NOMO-1 treated with DMSO at 0.1 percent for 48 hours (cell line): ENCODE measurements around the gene C1QL1.

Source experiments
- DNase-seq: peaks from one replicate; lab custom pipeline; 2025; ENCODE audit not compliant: unreplicated experiment; lab: John Stamatoyannopoulos, UW

The C1QL1 gene

DNA sequence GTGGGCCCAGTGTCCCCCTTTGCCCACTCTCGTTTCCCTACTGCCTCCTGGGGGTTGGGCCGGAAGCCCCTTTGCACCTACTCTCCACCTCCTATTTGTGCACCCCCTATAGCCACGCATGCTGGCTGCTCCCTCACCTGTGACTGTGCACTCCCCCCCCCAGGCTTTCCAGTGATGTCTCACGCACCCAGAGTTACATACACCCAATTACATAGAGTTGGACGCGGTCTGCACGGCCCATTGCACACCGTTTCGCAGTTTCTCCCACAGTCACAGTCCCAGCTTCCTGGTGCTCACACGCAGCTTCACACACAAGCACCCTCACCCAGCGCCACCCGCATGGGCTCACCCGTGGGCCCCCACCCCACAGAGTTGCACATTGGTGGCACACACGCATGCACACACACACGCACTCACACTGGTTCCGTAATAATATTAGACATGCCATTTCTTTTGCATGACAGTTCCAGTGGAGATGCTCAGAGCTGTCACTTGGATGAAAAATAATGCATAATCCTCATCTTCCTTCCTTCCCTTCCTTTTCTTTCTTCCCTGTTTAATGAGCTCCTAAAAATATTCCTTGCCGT lies 21.5 kb upstream of the C1QL1 start:
- DNase-seq: no peak

DNA sequence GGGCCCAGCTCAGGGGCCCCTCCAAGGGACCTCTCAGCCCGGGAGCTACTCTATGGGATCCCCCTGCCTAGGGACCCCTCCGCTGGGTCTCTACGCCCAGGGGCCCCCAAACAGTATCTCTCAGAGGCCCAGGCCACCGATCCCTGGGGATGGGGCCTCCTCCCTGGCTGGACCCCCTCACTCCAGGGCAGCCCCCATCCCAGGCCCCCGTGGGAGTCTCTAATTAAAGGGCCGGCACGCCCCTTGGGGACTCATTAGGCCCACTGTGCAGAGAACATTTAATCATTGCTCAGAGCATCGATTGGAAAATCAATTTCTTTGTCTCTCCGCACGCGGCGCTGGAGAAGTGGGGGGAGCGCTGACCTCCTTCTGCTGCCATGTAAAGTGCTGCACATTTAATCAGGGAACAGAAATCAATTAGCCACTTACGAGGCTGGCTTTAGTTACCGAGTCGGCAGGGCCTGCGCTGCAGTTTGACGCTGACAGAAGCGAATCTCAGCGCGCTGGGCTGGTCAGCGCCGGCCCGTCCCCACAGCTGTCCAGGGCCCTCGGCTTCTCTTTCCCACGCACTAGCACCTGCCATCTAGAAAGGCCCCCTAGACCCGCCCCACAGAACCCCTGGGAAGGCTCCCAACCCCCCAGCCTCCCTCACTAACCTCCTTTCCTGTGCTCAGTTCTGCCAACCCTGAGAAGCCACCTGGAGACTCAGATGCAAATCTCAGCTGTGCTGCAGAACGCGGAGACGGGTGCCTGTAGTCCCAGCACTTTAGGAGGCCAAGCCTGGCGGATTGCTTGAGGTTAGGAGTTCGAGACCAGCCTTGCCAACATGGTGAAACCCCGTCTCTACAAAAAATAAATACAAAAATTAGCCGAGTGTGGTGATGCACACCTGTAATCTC lies 20.2 kb upstream of the C1QL1 start:
- DNase-seq: no peak

DNA sequence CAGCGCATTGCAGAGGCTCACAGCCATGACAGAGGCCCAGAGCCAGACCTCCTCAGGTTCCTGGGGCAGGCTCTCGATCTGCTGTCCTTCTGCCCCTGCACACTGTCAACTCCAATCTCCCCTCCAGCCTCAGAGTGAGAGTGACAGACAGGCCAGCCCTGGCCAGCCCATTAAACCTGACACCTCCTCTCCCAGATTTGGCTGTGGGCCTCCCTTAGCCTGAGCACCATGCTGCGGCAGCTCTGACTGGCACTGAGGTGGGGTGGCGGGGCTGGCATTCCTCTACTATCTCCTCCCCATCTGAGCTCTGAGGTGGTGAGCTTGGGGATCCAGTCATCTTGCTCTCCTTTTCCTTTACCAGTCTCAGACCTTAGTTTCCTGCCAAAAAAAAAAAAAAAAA lies 15.5 kb upstream of the C1QL1 start:
- no peak for DNase-seq

DNA sequence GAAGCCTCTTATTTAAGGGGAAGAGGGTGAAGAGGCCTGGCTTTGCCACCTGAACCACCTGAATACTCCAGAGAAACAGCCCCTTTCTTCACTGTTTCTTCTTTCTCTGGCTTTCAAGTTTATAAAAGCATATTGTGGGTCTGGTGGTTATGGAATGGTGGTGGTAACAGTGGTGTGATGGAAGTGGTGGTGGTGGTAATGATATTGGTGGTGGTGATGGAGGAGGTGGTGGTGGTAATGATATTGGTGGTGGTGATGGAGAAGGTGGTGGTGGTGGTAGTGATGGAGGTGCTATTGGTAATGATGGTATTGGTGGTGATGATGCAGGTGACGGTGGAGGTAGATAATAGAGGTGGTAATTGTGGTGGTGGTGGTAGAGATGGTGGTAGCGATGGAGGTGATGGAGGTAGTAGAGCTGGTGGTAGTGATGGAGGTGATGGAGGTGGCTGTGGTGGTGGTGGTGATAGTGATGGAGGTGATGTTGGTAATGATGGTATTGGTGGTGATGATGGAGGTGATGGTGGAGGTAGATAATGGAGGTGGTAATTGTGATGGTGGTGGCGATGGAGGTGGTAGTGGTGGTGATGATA lies 14.1 kb upstream of the C1QL1 start:
- DNase-seq: no peak

- DNase-seq: no peak
Measured at GRCh38 chr17:44981221-44981968, 13.3 kb upstream of the C1QL1 start.

- DNase-seq: no peak
Measured at GRCh38 chr17:44979426-44979995, 11.4 kb upstream of the C1QL1 start.

GRCh38 chr17:44978807-44979206 lies 10.7 kb upstream of the C1QL1 start:
- DNase-seq: no peak

GRCh38 chr17:44977814-44978550 lies 9.9 kb upstream of the C1QL1 start:
- DNase-seq: no peak

DNA sequence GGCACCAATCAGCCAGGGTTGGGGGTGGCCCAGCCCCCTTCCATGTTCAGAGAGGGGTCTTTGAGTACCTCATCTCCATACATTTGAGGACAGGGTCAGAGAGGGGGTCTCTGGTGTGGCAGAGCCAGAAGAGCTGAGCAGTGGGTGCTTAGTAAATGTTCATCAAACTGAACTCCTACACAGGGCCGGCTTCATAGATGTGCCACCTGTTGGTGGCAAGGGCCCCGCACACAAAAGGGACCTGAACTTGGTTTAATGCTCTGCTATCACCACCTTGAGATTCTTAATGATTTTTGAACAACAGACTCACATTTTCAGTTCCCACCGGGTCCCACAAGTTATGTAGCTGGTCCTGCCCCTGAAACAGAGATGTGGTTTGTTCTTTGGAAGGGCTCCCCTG lies 9.0 kb upstream of the C1QL1 start:
- DNase-seq: no peak

- DNase-seq: no peak
Measured at GRCh38 chr17:44976206-44976605, 8.1 kb upstream of the C1QL1 start.

DNA sequence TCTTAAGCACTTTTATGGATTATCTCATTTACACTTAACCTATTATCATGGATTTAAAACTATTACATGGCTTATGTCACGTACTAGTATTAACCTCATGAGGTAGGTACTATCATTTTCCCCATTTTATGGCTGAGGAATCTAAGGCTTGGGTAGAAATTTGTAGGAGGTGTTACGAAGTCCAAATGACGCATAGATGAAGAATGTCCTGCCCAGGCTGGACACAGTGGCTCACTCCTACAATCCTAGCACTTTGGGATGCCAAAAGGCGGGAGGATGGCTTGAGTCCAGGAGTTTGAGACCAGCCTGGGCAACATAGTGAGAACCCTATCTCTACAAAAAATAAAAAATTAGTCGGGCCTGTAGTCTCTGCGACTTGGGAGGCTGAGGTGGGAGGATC lies 4.8 kb upstream of the C1QL1 start:
- no peak for DNase-seq

DNA sequence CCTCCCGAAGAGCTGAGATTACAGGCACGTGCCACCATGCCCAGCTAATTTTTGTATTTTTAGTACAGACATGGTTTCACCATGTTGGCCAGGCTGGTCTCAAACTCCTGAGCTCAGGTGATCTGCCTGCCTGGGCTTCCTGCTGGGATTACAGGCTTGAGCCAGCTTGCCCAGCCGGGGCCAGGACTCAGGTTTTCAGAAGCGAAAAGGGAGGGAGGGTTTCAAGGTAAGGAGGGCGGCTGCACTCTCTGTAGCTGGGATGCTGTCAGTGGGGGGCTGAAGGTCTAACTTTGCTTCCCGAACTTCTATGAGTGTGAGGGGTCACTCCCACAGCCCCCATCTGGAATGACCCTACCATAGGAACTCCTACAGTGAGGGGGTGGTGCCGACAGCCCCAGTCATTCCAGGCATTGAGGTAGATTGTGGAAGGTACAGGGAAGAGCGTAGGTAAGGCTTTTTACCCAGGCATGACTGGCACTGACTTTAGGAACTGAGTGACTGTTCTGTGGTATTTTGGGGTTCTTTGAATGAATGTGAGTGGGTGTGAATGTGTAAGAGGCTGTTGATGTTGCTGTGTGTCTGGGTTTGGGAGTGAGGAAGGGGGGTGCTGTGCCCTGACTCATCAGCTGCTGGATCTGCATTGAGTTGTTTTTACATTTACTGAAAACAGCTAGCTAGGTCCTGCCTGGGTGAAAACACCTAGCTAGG lies 3.8 kb upstream of the C1QL1 start:
- no peak for DNase-seq

GRCh38 chr17:44970136-44970741 lies 2.1 kb upstream of the C1QL1 start:
- DNase-seq: no peak

- no peak for DNase-seq
Measured at GRCh38 chr17:44969144-44969780, 1.2 kb upstream of the C1QL1 start.

DNA sequence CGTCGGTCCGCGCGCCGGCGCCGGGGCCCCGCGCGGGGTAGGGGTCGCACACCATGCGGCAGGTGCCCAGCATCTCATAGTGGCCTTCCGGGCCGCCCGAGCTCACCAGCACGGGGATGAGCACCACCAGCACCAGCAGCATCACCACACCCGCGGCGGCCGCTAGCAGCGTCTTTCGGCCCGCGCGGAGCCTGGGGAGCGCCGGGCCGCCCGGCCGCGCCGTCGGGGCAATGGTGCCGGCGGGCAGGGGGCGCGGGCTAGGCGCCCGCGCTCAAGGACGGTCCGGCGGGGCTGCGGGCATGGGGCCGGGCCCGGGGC lies 237 bp downstream of the C1QL1 start:
- DNase-seq: no peak

DNA sequence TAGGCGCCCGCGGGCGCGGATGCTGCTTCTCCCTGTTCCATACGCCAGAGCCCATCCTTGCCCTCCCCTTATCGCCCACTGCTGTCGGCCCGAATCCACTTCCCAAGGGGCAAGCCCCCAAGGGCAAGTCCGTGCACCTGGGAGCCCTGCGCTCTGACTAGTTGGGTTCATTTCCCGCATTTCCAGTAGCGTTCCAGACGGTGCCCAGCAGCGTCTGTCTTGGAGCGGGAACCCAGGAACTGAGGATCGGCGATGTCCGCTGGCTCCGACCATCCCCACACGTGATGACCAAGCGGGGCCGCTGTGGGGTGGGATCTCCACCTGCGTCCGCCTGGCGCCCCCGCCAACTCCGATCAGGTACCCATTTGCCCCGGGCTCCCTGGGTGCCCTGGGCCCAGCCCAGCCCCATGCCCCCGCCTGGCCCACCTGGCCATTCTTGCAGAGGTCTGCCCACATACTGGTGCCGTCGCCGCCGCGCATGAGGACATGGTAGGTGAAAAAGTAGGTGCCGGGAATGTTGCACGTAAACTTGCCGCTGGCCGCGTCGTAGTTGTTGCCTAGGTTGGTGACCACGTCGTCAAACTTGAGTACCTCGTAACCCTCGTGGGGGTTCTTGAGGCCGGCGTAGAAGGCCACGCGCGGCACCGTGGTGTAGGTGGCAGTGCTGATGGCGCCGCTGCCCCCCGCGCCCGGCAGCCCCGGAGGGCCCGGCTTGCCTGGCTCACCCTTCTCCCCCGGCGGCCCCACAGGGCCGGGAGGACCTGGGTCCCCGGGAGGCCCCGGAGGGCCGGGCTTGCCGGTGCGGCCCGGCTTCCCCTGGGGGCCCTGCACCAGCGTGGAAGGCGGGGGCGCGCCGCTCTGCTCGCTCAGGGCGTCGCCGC lies 837 bp downstream of the C1QL1 start:
- DNase-seq: no peak

DNA sequence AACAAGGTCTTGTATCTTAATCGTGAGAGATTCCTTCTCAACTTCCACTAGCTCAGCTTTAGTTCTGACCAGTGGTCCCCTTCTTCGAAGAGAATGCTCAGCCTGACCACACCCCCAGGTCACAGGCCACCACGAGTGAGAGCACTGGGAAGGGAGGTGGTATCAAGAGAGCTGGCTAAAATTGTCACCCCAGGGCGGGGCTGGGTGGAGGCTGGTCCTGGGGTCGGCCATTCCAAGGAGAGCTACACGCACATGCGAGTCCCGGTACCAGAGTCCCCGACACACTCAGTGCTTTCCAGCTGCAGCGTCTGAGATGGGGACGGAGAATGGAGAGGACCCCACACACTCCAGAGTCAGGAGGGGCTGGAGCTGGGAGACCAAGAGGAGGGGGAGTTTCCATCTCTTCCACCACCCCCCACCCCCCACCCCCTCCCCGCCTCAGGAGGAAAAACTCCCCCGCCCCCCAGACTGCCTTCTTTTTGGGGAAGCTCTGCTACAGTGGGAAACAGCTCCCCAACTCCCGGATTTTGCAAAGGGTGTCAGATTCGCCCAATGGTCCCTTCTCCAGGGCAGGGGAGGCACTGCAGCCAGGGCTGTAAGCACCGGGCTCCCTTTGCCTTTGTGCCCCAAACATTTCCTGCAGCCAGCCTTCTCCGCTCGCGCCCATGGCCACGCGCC lies 1.6 kb downstream of the C1QL1 start:
- no peak for DNase-seq
